HepG2 (cell line): ENCODE results near the gene ABAT. TPM values are rescaled to one million over a fixed set of nuclear protein-coding genes. Genes with fewer than 3 reads are reported as not detected.

Experiments
- ARID4A ChIP-seq: sonication (generic); formaldehyde crosslinking; IDR thresholded peaks from 2 replicates; pipeline ENCODE4 v1.5.0; 2020; ENCODE audit warnings: mild to moderate bottlenecking, missing genetic modification reagents, borderline replicate concordance
- ATF7 ChIP-seq, 2 experiments: fragments of 450-650 bp in 1 of 2; sonication (generic) in 1 of 2; formaldehyde crosslinking in 1 of 2; IDR thresholded peaks; 2 replicates each; pipeline versions ENCODE4 v1.4.0 to v1.6.1; 2016 to 2020; ENCODE audit warnings: antibody characterized with exemption in 1 of 2, mild to moderate bottlenecking in 1 of 2, missing genetic modification reagents in 1 of 2
- DNMT1 ChIP-seq: sonication (generic); formaldehyde crosslinking; IDR thresholded peaks from 2 replicates; pipeline ENCODE4 v1.5.1; 2020; ENCODE audit warnings: mild to moderate bottlenecking, missing genetic modification reagents
- DR1 ChIP-seq: sonication (generic); formaldehyde crosslinking; IDR thresholded peaks from 2 replicates; pipeline ENCODE4 v1.8.0; 2021; ENCODE audit warnings: mild to moderate bottlenecking, missing genetic modification reagents, inconsistent platforms
- DRAP1 ChIP-seq: IDR thresholded peaks from 2 replicates; pipeline ENCODE4 v1.6.1; 2016; ENCODE audit warnings: missing genetic modification reagents, missing compliant biosample characterization
- FIP1L1 ChIP-seq: fragments of 200-400 bp; formaldehyde crosslinking; IDR thresholded peaks from 2 replicates; pipeline ENCODE4 v1.6.1; 2018; ENCODE audit warnings: low read depth, mild to moderate bottlenecking, low read length, moderate library complexity, borderline replicate concordance; ENCODE audit not compliant: insufficient read depth
- HNRNPLL ChIP-seq: fragments of 200-400 bp; formaldehyde crosslinking; IDR thresholded peaks from 2 replicates; pipeline ENCODE4 v1.6.1; 2017; ENCODE audit warnings: mild to moderate bottlenecking, low read depth, low read length; ENCODE audit not compliant: poor library complexity, severe bottlenecking
- JDP2 ChIP-seq: sonication (generic); formaldehyde crosslinking; IDR thresholded peaks from 2 replicates; pipeline ENCODE4 v1.8.1; 2022; ENCODE audit warnings: missing genetic modification reagents, borderline replicate concordance
- JUND ChIP-seq: sonication (generic); formaldehyde crosslinking; IDR thresholded peaks from 2 replicates; pipeline ENCODE4 v1.8.0; 2022; ENCODE audit warnings: mild to moderate bottlenecking, missing genetic modification reagents
- RAD51 ChIP-seq: fragments of 450-650 bp; IDR thresholded peaks from 2 replicates; pipeline ENCODE4 v1.6.1; 2016; ENCODE audit warnings: borderline replicate concordance
- RFX1 ChIP-seq: fragments of 450-650 bp; IDR thresholded peaks from 2 replicates; pipeline ENCODE4 v1.6.1; 2017
- TAF15 ChIP-seq: fragments of 200-400 bp; formaldehyde crosslinking; IDR thresholded peaks from one replicate; pipeline ENCODE4 v1.6.1; 2018; ENCODE audit warnings: mild to moderate bottlenecking, low read depth, low read length; ENCODE audit not compliant: poor library complexity, severe bottlenecking
- TBP ChIP-seq: sonication (generic); formaldehyde crosslinking; IDR thresholded peaks from 2 replicates; pipeline ENCODE4 v1.5.0; 2020; ENCODE audit warnings: missing genetic modification reagents
- THAP11 ChIP-seq: IDR thresholded peaks from 2 replicates; pipeline ENCODE4 v1.6.1; 2016; ENCODE audit warnings: missing biosample characterization, missing genetic modification reagents
- ZBTB10 ChIP-seq: sonication (generic); formaldehyde crosslinking; IDR thresholded peaks from 2 replicates; pipeline ENCODE4 v1.4.0; 2020; ENCODE audit warnings: missing genetic modification reagents, borderline replicate concordance
- ZMYM4 ChIP-seq: sonication (generic); formaldehyde crosslinking; IDR thresholded peaks from 2 replicates; pipeline ENCODE4 v1.8.1; 2023; ENCODE audit warnings: mild to moderate bottlenecking, missing genetic modification reagents
- ZNF616 ChIP-seq: sonication (generic); formaldehyde crosslinking; IDR thresholded peaks from 2 replicates; pipeline ENCODE4 v1.5.0; 2020; ENCODE audit warnings: low read depth, mild to moderate bottlenecking, missing genetic modification reagents
- ZNF788 ChIP-seq: sonication (generic); formaldehyde crosslinking; IDR thresholded peaks from 2 replicates; pipeline ENCODE4 v1.5.0; 2020; ENCODE audit warnings: mild to moderate bottlenecking, missing genetic modification reagents, borderline replicate concordance
- polyA plus RNA-seq, 8 experiments: library from polyadenylated mRNA; depleted of rRNA in 3 of 8; stranded (reverse) in 7 of 8; unstranded in 1 of 8; fragments of >200 nt; fragmentation: Illumina TruSeq in 4 of 8; extraction: Trizol in 4 of 8; gene quantifications; 2 replicates each; pipeline versions ENCODE4 v1.2.1 to v1.2.3, GENCODE V29; 2011 to 2016; ENCODE audit warnings: low read depth in 4 of 8, missing spikeins in 1 of 8, mixed read lengths in 1 of 8; ENCODE audit not compliant: insufficient read depth in 1 of 8
- total RNA-seq, 5 experiments: library from RNA; depleted of rRNA; stranded (reverse); fragments of >200 nt; fragmentation: Illumina TruSeq; extraction: Trizol; gene quantifications; 2 replicates each; pipeline ENCODE4 v1.2.3, GENCODE V29; 2016; ENCODE audit warnings: low read depth in 1 of 5
- TF ChIP-seq, protein P1 (sequence below): sonication (generic); formaldehyde crosslinking; IDR thresholded peaks from 2 replicates; pipeline ENCODE4 v1.4.0; 2020; ENCODE audit warnings: missing genetic modification reagents

ABAT gene
- total and polyA plus RNA-seq, 2 of the 13 experiments (the other 11 are each of a cell fraction or from before 2014, with no cell fraction given), result 47.6 to 97.3 TPM

GRCh38 chr16:8740775-8741355 lies 66.4 kb downstream of the ABAT start (continued):
- TF ChIP-seq, protein P1, sequence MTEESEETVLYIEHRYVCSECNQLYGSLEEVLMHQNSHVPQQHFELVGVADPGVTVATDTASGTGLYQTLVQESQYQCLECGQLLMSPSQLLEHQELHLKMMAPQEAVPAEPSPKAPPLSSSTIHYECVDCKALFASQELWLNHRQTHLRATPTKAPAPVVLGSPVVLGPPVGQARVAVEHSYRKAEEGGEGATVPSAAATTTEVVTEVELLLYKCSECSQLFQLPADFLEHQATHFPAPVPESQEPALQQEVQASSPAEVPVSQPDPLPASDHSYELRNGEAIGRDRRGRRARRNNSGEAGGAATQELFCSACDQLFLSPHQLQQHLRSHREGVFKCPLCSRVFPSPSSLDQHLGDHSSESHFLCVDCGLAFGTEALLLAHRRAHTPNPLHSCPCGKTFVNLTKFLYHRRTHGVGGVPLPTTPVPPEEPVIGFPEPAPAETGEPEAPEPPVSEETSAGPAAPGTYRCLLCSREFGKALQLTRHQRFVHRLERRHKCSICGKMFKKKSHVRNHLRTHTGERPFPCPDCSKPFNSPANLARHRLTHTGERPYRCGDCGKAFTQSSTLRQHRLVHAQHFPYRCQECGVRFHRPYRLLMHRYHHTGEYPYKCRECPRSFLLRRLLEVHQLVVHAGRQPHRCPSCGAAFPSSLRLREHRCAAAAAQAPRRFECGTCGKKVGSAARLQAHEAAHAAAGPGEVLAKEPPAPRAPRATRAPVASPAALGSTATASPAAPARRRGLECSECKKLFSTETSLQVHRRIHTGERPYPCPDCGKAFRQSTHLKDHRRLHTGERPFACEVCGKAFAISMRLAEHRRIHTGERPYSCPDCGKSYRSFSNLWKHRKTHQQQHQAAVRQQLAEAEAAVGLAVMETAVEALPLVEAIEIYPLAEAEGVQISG (CRISPR knock-in tag), result peak; percentile 73; the same call in 1 of the 2 replicates
- TF ChIP-seq RAD51, result no peak
- no peak for TF ChIP-seq TBP (CRISPR knock-in tag)
- TF ChIP-seq ARID4A, result peak; percentile 65; the same call in 1 of the 2 replicates
- TF ChIP-seq HNRNPLL, result no peak
- TF ChIP-seq DR1 (CRISPR knock-in tag), result no peak
- no peak for TF ChIP-seq FIP1L1
- TF ChIP-seq ZNF616, result no peak
- no peak for TF ChIP-seq RFX1
- TF ChIP-seq ZMYM4 (CRISPR knock-in tag), result peak; percentile 83
- TF ChIP-seq ATF7 (IDR thresholded peaks at IDR 0.05), result no peak
- TF ChIP-seq ATF7 (CRISPR knock-in tag; IDR thresholded peaks at IDR 0.05), result peak; percentile 50; the same call in 1 of the 2 replicates
- no peak for TF ChIP-seq DNMT1 (CRISPR knock-in tag)
- peak; percentile 65 for TF ChIP-seq DRAP1 (CRISPR knock-in tag)
- TF ChIP-seq THAP11 (CRISPR knock-in tag), result peak; percentile 76
- no peak for TF ChIP-seq TAF15
- TF ChIP-seq ZNF788 (CRISPR knock-in tag), result peak; percentile 84; the same call in 1 of the 2 replicates
- TF ChIP-seq JDP2 (CRISPR knock-in tag), result no peak
- no peak for TF ChIP-seq ZBTB10 (CRISPR knock-in tag)
- peak; percentile 13; the same call in 1 of the 2 replicates for TF ChIP-seq JUND (CRISPR knock-in tag)
